GM12878 (cell line): ENCODE data around the gene SEC22C. TPM values are rescaled to one million over a fixed set of nuclear protein-coding genes. Genes with fewer than 3 reads are reported as not detected.

Source experiments
- ATF7 ChIP-seq: fragments of 450-650 bp; IDR thresholded peaks from 2 replicates; pipeline ENCODE4 v1.6.1; 2016; ENCODE audit warnings: low read depth, mild to moderate bottlenecking
- EED ChIP-seq: sonication (generic); IDR thresholded peaks from 2 replicates; pipeline ENCODE4 v1.6.1; 2016; ENCODE audit warnings: antibody characterized with exemption, low read depth
- ESRRA ChIP-seq: IDR thresholded peaks from 2 replicates; pipeline ENCODE4 v1.6.1; 2012; ENCODE audit warnings: mild to moderate bottlenecking, low read length, improper control_type of control experiment
- MEF2B ChIP-seq: fragments of 450-650 bp; IDR thresholded peaks from 2 replicates; pipeline ENCODE4 v1.6.1; 2018; ENCODE audit warnings: mild to moderate bottlenecking, moderate library complexity; ENCODE audit not compliant: partially characterized antibody, poor library complexity, severe bottlenecking
- MTA2 ChIP-seq: fragments of 450-650 bp; IDR thresholded peaks from 2 replicates; pipeline ENCODE4 v1.6.1; 2016; ENCODE audit warnings: low read depth, mild to moderate bottlenecking, moderate library complexity
- MXI1 ChIP-seq: fragments of 150-350 bp; IDR thresholded peaks from 2 replicates; pipeline ENCODE4 v1.6.1; 2011; ENCODE audit warnings: low read depth, mild to moderate bottlenecking, inconsistent platforms, low read length, improper control_type of control experiment
- RAD21 ChIP-seq: IDR thresholded peaks from 2 replicates; pipeline ENCODE4 v1.6.1; 2011; ENCODE audit warnings: mild to moderate bottlenecking, low read depth, low read length, moderate library complexity; ENCODE audit not compliant: insufficient read depth
- RB1 ChIP-seq: fragments of 450-650 bp; formaldehyde crosslinking; IDR thresholded peaks from 2 replicates; pipeline ENCODE4 v1.6.1; 2017; ENCODE audit warnings: mild to moderate bottlenecking, borderline replicate concordance
- SMC3 ChIP-seq: IDR thresholded peaks from 2 replicates; pipeline ENCODE4 v1.6.1; 2011; ENCODE audit warnings: low read length, improper control_type of control experiment, borderline replicate concordance
- SUZ12 ChIP-seq: fragments of 200-600 bp; sonication (generic); IDR thresholded peaks from one replicate; pipeline ENCODE4 v1.6.1; 2018; ENCODE audit warnings: antibody characterized with exemption, mild to moderate bottlenecking; ENCODE audit not compliant: unreplicated experiment
- ZBED1 ChIP-seq: IDR thresholded peaks from 2 replicates; pipeline ENCODE4 v1.6.1; 2016; ENCODE audit warnings: borderline replicate concordance
- polyA plus RNA-seq, 11 experiments: library from polyadenylated mRNA; depleted of rRNA in 4 of 11; unstranded in 6 of 11; stranded (reverse) in 5 of 11; fragments of >200 nt; fragmentation: Nextera tagmentation in 4 of 11; fragmentation: Illumina TruSeq in 1 of 11; extraction: Ambion mirVana in 4 of 11; extraction: Trizol in 1 of 11; gene quantifications; 1 replicate in 1 of 11; 2 replicates in 10 of 11; pipeline versions ENCODE4 v1.2.1 to v1.2.3, GENCODE V29; 2011 to 2016; ENCODE audit warnings: inconsistent platforms in 2 of 11, missing spikeins in 2 of 11, low read depth in 1 of 11
- total RNA-seq, 4 experiments: library from RNA; depleted of rRNA in 3 of 4; stranded (reverse); fragments of >200 nt in 3 of 4; fragmentation: Illumina TruSeq in 1 of 4; extraction: Trizol in 1 of 4; gene quantifications; 2 replicates each; pipeline versions ENCODE4 v1.2.1 to v1.2.3, GENCODE V29; 2013 to 2021
- TF ChIP-seq, protein P1 (sequence below): IDR thresholded peaks from 2 replicates; pipeline ENCODE4 v1.6.1; 2011; ENCODE audit warnings: borderline replicate concordance, low read depth, mild to moderate bottlenecking, moderate library complexity, low read length; ENCODE audit not compliant: insufficient read depth, poor library complexity, severe bottlenecking
- TF ChIP-seq, protein P2 (sequence below): fragments of 450-650 bp; formaldehyde crosslinking; IDR thresholded peaks from 2 replicates; pipeline ENCODE4 v1.4.0; 2022; ENCODE audit warnings: mild to moderate bottlenecking, moderate library complexity
- TF ChIP-seq, protein P3 (sequence below): IDR thresholded peaks from 2 replicates; pipeline ENCODE4 v1.6.1; 2012; ENCODE audit warnings: low read depth, low read length, improper control_type of control experiment
- TF ChIP-seq, protein P4 (sequence below): IDR thresholded peaks from 2 replicates; pipeline ENCODE4 v1.6.1; 2011; ENCODE audit warnings: borderline replicate concordance, low read depth, mild to moderate bottlenecking, moderate library complexity, mixed read lengths, low read length; ENCODE audit not compliant: insufficient read depth; ENCODE audit errors: extremely low read length
- TF ChIP-seq, protein P5 (sequence below): fragments of 450-650 bp; conservative IDR thresholded peaks from 2 replicates; pipeline ENCODE4 v1.6.1; 2017; ENCODE audit warnings: mild to moderate bottlenecking, moderate library complexity

The SEC22C gene
- total and polyA plus RNA-seq, 10 of the 15 experiments (the other 5 are each of a cell fraction or from before 2014, with no cell fraction given), result 15.6 to 47.0 (median 39.1) TPM

DNA sequence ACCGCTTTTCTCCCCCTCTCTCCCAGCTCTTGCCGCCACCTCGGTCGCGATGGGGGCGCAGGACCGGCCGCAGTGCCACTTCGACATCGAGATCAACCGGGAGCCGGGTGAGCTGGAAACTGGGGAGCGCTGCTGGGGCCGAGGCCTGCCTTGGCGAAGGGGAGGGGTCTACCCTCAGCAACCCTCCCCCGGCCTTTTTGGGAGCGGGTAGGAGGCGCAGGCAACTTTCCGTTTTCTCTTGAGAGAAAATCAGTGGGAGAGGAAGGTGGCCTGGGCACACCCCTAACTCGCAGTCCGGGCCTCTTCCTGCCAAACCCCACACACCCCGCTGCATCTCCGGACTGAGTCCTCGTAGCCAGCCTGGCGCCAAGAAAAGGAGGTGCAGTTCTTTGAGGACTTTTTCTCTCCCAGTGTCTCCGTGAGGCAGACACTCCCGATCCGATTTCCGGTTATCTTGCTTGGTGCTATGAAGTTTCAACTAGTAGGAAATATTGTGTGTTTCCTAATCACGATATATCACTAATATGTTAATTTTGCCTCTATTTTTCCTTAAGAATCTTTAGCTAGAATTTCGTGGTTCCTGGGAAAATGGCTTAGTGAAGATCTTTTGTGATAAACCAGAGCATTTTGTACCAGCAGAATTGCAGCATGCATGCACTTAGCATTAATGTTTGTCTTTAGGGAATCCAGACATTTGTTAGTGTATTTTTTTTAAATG lies 19.4 kb upstream of the SEC22C start (continued):
- TF ChIP-seq EED, result peak; percentile 43
- 0 out of 2 replicates have a peak, but pooled peaks have one; percentile 36 for TF ChIP-seq MTA2
- no peak for TF ChIP-seq RB1
- TF ChIP-seq, protein P1, sequence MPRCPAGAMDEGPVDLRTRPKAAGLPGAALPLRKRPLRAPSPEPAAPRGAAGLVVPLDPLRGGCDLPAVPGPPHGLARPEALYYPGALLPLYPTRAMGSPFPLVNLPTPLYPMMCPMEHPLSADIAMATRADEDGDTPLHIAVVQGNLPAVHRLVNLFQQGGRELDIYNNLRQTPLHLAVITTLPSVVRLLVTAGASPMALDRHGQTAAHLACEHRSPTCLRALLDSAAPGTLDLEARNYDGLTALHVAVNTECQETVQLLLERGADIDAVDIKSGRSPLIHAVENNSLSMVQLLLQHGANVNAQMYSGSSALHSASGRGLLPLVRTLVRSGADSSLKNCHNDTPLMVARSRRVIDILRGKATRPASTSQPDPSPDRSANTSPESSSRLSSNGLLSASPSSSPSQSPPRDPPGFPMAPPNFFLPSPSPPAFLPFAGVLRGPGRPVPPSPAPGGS, result no peak
- TF ChIP-seq, protein P2, sequence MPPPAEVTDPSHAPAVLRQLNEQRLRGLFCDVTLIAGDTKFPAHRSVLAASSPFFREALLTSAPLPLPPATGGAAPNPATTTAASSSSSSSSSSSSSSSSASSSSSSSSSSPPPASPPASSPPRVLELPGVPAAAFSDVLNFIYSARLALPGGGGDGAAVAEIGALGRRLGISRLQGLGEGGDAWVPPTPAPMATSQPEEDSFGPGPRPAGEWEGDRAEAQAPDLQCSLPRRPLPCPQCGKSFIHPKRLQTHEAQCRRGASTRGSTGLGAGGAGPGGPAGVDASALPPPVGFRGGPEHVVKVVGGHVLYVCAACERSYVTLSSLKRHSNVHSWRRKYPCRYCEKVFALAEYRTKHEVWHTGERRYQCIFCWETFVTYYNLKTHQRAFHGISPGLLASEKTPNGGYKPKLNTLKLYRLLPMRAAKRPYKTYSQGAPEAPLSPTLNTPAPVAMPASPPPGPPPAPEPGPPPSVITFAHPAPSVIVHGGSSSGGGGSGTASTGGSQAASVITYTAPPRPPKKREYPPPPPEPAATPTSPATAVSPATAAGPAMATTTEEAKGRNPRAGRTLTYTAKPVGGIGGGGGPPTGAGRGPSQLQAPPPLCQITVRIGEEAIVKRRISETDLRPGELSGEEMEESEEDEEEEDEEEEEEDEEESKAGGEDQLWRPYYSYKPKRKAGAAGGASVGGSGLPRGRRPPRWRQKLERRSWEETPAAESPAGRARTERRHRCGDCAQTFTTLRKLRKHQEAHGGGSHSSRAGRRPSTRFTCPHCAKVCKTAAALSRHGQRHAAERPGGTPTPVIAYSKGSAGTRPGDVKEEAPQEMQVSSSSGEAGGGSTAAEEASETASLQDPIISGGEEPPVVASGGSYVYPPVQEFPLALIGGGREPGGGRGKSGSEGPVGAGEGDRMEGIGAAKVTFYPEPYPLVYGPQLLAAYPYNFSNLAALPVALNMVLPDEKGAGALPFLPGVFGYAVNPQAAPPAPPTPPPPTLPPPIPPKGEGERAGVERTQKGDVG (CRISPR knock-in tag), result no peak
- TF ChIP-seq RAD21, result no peak
- TF ChIP-seq SUZ12, result no peak
- no peak for TF ChIP-seq MXI1
- TF ChIP-seq ZBED1, result peak; percentile 43; the same call in 1 of the 2 replicates
- no peak for TF ChIP-seq ATF7
- TF ChIP-seq MEF2B, result peak; percentile 42
- TF ChIP-seq ESRRA, result no peak
- TF ChIP-seq, protein P3, sequence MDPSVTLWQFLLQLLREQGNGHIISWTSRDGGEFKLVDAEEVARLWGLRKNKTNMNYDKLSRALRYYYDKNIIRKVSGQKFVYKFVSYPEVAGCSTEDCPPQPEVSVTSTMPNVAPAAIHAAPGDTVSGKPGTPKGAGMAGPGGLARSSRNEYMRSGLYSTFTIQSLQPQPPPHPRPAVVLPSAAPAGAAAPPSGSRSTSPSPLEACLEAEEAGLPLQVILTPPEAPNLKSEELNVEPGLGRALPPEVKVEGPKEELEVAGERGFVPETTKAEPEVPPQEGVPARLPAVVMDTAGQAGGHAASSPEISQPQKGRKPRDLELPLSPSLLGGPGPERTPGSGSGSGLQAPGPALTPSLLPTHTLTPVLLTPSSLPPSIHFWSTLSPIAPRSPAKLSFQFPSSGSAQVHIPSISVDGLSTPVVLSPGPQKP, result no peak
- TF ChIP-seq, protein P4, sequence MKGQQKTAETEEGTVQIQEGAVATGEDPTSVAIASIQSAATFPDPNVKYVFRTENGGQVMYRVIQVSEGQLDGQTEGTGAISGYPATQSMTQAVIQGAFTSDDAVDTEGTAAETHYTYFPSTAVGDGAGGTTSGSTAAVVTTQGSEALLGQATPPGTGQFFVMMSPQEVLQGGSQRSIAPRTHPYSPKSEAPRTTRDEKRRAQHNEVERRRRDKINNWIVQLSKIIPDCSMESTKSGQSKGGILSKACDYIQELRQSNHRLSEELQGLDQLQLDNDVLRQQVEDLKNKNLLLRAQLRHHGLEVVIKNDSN, result no peak
- TF ChIP-seq, protein P5, sequence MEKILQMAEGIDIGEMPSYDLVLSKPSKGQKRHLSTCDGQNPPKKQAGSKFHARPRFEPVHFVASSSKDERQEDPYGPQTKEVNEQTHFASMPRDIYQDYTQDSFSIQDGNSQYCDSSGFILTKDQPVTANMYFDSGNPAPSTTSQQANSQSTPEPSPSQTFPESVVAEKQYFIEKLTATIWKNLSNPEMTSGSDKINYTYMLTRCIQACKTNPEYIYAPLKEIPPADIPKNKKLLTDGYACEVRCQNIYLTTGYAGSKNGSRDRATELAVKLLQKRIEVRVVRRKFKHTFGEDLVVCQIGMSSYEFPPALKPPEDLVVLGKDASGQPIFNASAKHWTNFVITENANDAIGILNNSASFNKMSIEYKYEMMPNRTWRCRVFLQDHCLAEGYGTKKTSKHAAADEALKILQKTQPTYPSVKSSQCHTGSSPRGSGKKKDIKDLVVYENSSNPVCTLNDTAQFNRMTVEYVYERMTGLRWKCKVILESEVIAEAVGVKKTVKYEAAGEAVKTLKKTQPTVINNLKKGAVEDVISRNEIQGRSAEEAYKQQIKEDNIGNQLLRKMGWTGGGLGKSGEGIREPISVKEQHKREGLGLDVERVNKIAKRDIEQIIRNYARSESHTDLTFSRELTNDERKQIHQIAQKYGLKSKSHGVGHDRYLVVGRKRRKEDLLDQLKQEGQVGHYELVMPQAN, result 0 out of 2 replicates have a peak, but pooled peaks have one; percentile 49
- TF ChIP-seq SMC3, result no peak
